Thoracic aorta (tissue), 2 donors: ENCODE measurements around the gene LMCD1. TPM values are rescaled to one million over a fixed set of nuclear protein-coding genes. Genes with fewer than 3 reads are reported as not detected.

Source experiments
- ATAC-seq: fragments of 150-250 bp; one replicate; pipeline ENCODE4 v1.8.0; 2017; ENCODE audit warnings: low read depth; ENCODE audit not compliant: insufficient number of reproducible peaks, low FRiP score
- DNase-seq: peaks from one replicate; pipeline ENCODE4 v3.0.0-alpha.2; 2020; ENCODE audit warnings: low spot score
- H3K27ac ChIP-seq, 2 donors: fragments of 200-600 bp; sonication (generic); 1 replicate in 1 of 2; 2 replicates in 1 of 2; pipeline ENCODE4 v1.5.1; 2016; ENCODE audit warnings: mild to moderate bottlenecking in 2 of 2, moderate library complexity in 2 of 2
- H3K27me3 ChIP-seq: fragments of 200-600 bp; sonication (generic); replicated peaks from 2 replicates; pipeline ENCODE4 v1.6.0; 2016; ENCODE audit warnings: mild to moderate bottlenecking; ENCODE audit not compliant: insufficient read depth
- H3K36me3 ChIP-seq: fragments of 200-600 bp; sonication (generic); one replicate; pipeline ENCODE4 v1.5.1; 2016
- H3K4me1 ChIP-seq, 2 donors: fragments of 200-600 bp; sonication (generic); 1 replicate in 1 of 2; 2 replicates in 1 of 2; pipeline versions ENCODE4 v1.5.1 to v1.6.0; 2016; ENCODE audit warnings: low read depth in 2 of 2, mild to moderate bottlenecking in 1 of 2; ENCODE audit not compliant: control insufficient read depth in 1 of 2
- H3K4me3 ChIP-seq: fragments of 200-600 bp; sonication (generic); 2 replicates; pipeline ENCODE4 v1.5.1; 2016; ENCODE audit warnings: mild to moderate bottlenecking
- H3K9me3 ChIP-seq: fragments of 200-600 bp; sonication (generic); 2 replicates; pipeline ENCODE4 v1.5.1; 2016
- CTCF ChIP-seq: fragments of 200-600 bp; sonication (generic); IDR thresholded peaks from one replicate; pipeline ENCODE4 v1.5.1; 2019; ENCODE audit warnings: antibody characterized with exemption
- total RNA-seq, 2 donors: library from RNA; depleted of rRNA; stranded (reverse); fragments of >200 nt; gene quantifications; one replicate each; pipeline versions ENCODE4 v1.1.0 to v1.2.3, GENCODE V29; 2016

Gene LMCD1
- total RNA-seq, 2 donors from 2014 or later = 813 to 852 TPM

DNA sequence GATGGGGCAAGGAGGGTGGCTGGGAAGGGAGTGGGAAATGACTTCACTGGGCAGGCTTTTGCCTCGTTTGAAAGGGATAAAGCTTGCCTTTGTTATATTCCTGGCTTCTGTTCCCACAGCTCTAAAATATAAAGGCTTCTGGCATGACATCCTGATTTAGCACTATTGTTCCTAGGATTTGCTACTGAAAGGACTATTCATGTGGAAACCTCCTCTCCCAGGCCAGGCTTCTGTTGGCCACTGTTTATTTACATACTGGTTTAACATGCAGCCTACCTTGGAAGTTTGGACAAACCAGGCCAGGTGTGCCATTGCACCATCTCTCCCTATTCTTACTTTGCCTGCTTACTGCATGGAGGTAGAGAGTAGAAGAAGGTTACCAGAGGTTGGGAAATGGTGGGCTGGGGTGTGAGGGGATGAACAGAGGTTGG is 2.4 kb upstream of the LMCD1 start:
- peaks cover 1% of the 10 kb centered on the region for H3K36me3 ChIP-seq
- no peaks in the 10 kb centered on the region for H3K27me3 ChIP-seq
- DNase-seq (no peak), ATAC-seq (no peak)
- H3K4me1 ChIP-seq = peaks cover 5 to 7% of the 10 kb centered on the region in 2 donors
- no peaks in the 10 kb centered on the region for H3K9me3 ChIP-seq
- no peak overlapping the region for H3K27ac ChIP-seq
- no peak overlapping the region for H3K4me3 ChIP-seq
- TF ChIP-seq CTCF = no peak

- TF ChIP-seq CTCF = no peak
- peak overlapping the region; percentile 84 for H3K4me3 ChIP-seq
- peaks cover 12% of the 10 kb centered on the region in 2 donors for H3K4me1 ChIP-seq
- H3K27ac ChIP-seq = peak overlapping the region; percentile 69 to 92
- DNase-seq (no peak), ATAC-seq (no peak)
- H3K27me3 ChIP-seq = no peaks in the 10 kb centered on the region
- peaks cover 13% of the 10 kb centered on the region for H3K36me3 ChIP-seq
- no peaks in the 10 kb centered on the region for H3K9me3 ChIP-seq
These were observed 1.2 kb upstream of the LMCD1 start for GRCh38 chr3:8500319-8500988.

DNA sequence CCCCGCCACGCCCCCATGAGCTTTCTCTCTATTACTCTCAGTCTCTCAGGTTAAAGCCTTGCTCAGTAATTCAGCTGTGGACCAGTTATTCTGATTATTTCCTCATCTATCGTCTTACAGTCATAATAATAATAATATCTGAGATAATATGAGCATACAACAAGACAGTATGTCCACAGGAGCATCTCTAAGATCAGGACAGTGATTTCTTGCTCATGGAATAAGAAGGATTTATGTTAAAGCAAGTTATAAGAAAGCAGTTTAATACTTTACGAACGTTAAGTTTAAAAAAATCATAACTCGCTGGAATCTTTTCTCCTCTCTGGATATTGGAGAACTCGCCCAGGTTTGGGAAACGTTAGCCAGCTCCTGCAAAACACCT is 643 bp upstream of the LMCD1 start:
- TF ChIP-seq CTCF = no peak
- peaks cover 13% of the 10 kb centered on the region for H3K36me3 ChIP-seq
- H3K9me3 ChIP-seq = no peaks in the 10 kb centered on the region
- peak overlapping the region; percentile 84 for H3K4me3 ChIP-seq
- ATAC-seq (no peak), DNase-seq (no peak)
- H3K27ac ChIP-seq = peak overlapping the region; percentile 86 to 92
- peaks cover 12 to 13% of the 10 kb centered on the region in 2 donors for H3K4me1 ChIP-seq
- H3K27me3 ChIP-seq = no peaks in the 10 kb centered on the region

GRCh38 chr3:8503461-8503860 is 1.8 kb downstream of the LMCD1 start:
- Histone ChIP-seq H3K4me3 (peak overlapping the region; percentile 78), H3K9me3 (no peaks in the 10 kb centered on the region), H3K27me3 (no peaks in the 10 kb centered on the region), H3K36me3 (peaks cover 34% of the 10 kb centered on the region), H3K4me1 (peaks cover 29 to 38% of the 10 kb centered on the region in 2 donors), H3K27ac (peak overlapping the region; percentile 83 to 84)
- no peak for TF ChIP-seq CTCF
- ATAC-seq (no peak), DNase-seq (no peak)

DNA sequence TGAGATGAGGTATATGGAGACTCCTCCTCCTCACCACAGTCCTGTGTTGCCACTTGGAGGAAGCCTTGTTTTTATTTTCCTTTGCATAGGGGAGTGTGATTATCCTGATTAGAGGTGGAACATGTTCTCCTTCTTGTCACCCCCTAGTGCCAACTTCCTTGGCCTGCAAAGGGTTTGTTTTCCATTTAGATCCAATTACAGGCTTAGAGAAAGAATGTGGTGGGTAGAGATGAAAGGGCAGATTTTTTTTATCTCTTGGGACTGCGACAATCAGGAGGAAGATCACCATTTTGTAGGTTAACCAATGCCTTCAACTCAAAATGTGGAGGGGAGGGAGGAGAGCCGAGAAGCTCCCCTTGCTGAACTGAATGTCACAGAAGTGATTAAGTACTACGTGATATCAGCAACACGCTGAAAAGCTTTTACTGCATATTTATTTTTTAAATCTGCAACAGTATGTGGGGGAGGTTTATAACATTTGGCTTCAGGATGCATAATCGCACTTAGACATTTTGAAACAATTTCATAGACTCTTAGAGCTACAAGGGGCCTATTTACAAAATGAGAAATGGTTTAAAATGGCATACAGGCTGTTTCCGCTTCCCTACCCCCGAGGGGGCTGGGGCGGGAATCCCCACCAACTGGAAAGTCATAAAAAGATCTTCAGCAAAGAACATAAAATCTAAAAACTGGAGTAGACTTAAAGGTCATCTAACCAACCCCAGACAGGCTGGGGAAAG is 2.4 kb downstream of the LMCD1 start:
- no peak for DNase-seq
- Histone ChIP-seq H3K27ac (peak overlapping the region; percentile 83 to 84), H3K4me3 (peak overlapping the region; percentile 78), H3K36me3 (peaks cover 39% of the 10 kb centered on the region), H3K27me3 (no peaks in the 10 kb centered on the region), H3K4me1 (peaks cover 33 to 43% of the 10 kb centered on the region in 2 donors), H3K9me3 (no peaks in the 10 kb centered on the region)
- no peak for ATAC-seq
- no peak for TF ChIP-seq CTCF
